AG09309 (cell line): Measurements from ENCODE around the gene ZNF688.

Experiments
- DNase-seq: peaks from one replicate; pipeline ENCODE4 v3.0.0-alpha.2; 2010; ENCODE audit warnings: low read depth
- H3K4me3 ChIP-seq: 2 replicates; pipeline ENCODE4 v1.5.1; 2011; ENCODE audit warnings: mild to moderate bottlenecking, low read depth, low read length, moderate library complexity; ENCODE audit not compliant: control insufficient read depth
- CTCF ChIP-seq: IDR thresholded peaks from 2 replicates; pipeline ENCODE4 v1.5.1; 2011; ENCODE audit warnings: mild to moderate bottlenecking, low read depth, low read length, inconsistent platforms; ENCODE audit not compliant: insufficient read depth, control insufficient read depth; ENCODE audit errors: missing control alignments

Gene ZNF688

GRCh38 chr16:30535777-30536190, 35.7 kb downstream of the ZNF688 start:
- H3K4me3 ChIP-seq, result peak overlapping the region; percentile 56
- DNase-seq, result no peak
- TF ChIP-seq CTCF, result peak; percentile 79

DNA sequence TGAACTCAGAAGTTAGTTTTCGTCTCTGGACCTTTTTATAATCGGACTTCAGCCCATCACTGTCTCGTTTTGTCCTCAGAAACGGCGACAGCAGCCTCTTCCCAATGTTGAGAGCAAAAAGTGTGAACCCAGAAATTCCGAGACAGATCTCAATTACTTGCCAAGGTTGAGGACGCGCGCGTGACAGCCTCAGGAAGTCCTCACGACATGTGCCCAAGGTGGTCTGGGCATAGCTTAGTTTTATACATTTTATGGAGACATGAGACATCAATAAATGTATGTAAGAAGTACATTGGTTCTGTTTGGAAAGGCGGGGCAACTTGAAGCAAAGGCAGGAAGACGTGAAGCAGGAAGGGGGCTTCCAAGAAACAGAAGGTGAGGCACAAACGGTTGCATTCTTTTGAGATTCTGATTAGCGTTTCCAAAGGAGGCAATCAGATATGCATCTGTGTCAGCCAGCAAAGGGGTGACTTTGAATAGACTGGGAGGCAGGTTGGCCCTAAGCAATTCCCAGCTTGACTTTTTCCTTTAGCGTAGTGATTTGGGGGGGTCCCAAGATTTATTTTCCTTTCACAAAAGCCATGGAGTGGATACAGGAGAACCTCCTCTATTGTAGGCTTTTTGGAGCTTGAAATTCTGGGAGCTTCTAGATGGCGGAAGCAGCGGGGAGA, 36.3 kb downstream of the ZNF688 start:
- no peak for TF ChIP-seq CTCF
- H3K4me3 ChIP-seq, result peak overlapping the region; percentile 56
- DNase-seq, result no peak

GRCh38 chr16:30534368-30535105, 37.0 kb downstream of the ZNF688 start, which contains the start of gene ZNF747:
Gene ZNF747 (minus strand): TSS chr16:30534858. CDS start chr16:30534679, 179 bp downstream.
- no peak for TF ChIP-seq CTCF
- DNase-seq, result no peak
- H3K4me3 ChIP-seq, result peak within 1 kb of the TSS; percentile 56

- no peak for TF ChIP-seq CTCF
- no peak for DNase-seq
- peak overlapping the region; percentile 56 for H3K4me3 ChIP-seq
Measured at GRCh38 chr16:30533748-30534367, 37.7 kb downstream of the ZNF688 start.

GRCh38 chr16:30533146-30533522, 38.4 kb downstream of the ZNF688 start:
- DNase-seq, result no peak
- TF ChIP-seq CTCF, result no peak
- H3K4me3 ChIP-seq, result no peak overlapping the region

DNA sequence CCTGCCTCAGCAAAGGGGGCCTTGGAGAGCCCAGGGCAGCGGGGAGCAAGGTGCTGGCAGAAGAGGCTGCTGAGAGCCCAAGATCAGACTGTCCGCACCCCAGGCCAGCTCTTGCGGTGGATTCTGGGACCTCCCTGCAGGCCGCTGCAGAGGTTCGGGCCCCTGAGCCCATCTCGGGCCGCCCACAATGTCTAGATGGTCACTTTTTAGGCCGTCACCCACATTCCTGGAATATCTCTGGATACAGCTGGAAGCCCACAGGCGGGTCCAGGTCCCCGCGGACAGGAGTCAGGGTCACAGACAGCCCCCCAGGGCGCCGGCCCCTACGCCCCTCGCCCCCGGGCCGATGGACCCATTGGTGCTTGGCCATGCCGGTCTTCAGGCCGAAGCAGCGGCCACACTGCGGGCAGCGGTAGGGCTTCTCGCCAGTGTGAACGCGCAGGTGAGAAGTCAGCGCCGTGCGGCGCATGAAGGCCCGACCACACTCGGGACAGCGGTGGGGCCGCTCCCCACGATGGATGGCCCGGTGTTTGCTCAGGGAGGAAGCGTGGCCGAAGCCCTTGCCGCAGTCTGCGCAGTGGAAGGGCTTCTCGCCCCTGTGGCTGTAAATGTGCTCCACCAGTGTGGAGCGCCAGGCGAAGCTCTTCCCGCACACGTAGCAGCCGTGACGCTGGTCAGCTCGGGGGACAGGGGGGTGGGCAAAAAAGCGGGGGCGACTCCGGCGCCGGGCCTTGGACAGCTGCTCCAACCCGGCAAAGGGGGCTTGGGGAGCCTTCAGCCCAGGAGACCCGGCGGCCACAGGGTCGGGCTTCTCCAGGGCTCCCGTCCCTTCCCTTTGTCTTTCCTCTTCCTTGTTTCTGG, 39.0 kb downstream of the ZNF688 start:
- H3K4me3 ChIP-seq, result no peak overlapping the region
- no peak for TF ChIP-seq CTCF
- no peak for DNase-seq
